ENCODE results near the gene SLC4A4.

- no peak for TF ChIP-seq CTCF (IDR thresholded peaks at IDR 0.05; ENCODE audit: low read depth, low read length)
- TF ChIP-seq POLR2A (IDR thresholded peaks at IDR 0.05; ENCODE audit: extremely low read depth, insufficient read length) = no peak
- TF ChIP-seq, protein P1, sequence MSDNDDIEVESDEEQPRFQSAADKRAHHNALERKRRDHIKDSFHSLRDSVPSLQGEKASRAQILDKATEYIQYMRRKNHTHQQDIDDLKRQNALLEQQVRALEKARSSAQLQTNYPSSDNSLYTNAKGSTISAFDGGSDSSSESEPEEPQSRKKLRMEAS (IDR thresholded peaks at IDR 0.05; ENCODE audit: low read depth, low read length) = no peak
Measured at GRCh38 chr4:71469541-71469940, 130.7 kb downstream of the SLC4A4 start.
